GM23248 (cell line): ENCODE measurements around the gene RAB3IP.
"Not testable (repeated sequence)": the region's sequence is repeated elsewhere in the genome, so short reads cannot be mapped to it uniquely, and the experiment has no call there.

ENCODE experiments used
- EZH2 ChIP-seq: fragments of 200-600 bp; sonication (generic); IDR thresholded peaks from 2 replicates; pipeline ENCODE4 v1.6.1; 2018; ENCODE audit warnings: antibody characterized with exemption, mild to moderate bottlenecking; ENCODE audit not compliant: insufficient read depth, poor library complexity, severe bottlenecking
- EZH2phosphoT487 ChIP-seq: fragments of 200-600 bp; sonication (generic); IDR thresholded peaks from 2 replicates; pipeline ENCODE4 v1.6.1; 2018; ENCODE audit warnings: antibody characterized with exemption, moderate library complexity, mild to moderate bottlenecking, low read depth; ENCODE audit not compliant: insufficient read depth

- TF ChIP-seq EZH2, EZH2phosphoT487: not testable (repeated sequence)
Measured at GRCh38 chr12:69807101-69807897, 68.6 kb downstream of the RAB3IP start.
